HG03060 (cell line): ENCODE measurements around the gene ACOX3.
A peak's percentile ranks its signal among the peaks of the same experiment; 100 is the strongest.
"Not testable (repeated sequence)": the region's sequence is repeated elsewhere in the genome, so short reads cannot be mapped to it uniquely, and the experiment has no call there.

Experiments used
- ATAC-seq: cut with Tn5 transposase; IDR thresholded peaks from one replicate; pipeline ENCODE4 v1.9.1; 2021; ENCODE audit warnings: low read depth, moderate number of reproducible peaks; ENCODE audit not compliant: unreplicated experiment

Gene ACOX3

DNA sequence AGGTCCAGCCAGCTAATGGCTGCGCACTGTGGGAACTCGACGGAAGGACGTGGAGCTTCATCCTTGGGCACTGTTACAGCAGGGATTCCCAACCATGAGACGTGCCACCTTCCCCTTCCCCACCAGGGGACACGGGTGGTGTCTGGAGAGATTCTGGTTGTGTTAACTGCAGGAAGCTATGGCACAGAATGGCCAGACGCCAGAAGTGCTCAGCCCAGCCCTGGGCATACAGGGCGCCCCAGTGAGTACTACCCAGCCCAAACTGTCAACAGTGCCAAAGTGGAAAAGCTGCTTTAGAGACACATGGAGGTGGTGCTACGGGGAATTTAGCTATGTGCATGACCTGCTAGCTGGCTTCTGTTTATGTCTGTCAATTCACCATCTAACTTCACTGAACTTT lies 32.8 kb downstream of the ACOX3 start:
- no peak for ATAC-seq

DNA sequence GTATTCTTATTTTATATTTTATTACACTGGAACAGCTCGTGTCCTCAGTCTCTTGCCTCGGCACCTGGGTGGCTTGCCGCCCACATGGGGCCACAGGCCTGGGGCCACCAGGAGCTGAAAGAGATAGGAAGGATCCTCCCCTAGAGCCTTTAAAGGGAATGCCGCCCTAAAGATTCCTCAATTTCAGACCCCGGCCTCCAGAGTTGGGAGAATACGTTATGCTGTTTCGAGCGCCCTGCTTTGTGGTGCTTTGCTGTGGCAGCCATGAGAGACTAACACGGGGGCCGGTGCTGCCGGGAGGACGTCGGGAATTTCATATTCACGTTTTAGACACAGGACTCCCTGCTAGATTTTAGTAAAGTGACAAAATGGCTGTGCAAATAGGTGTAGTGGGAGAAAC lies 33.2 kb downstream of the ACOX3 start:
- ATAC-seq, result no peak

DNA sequence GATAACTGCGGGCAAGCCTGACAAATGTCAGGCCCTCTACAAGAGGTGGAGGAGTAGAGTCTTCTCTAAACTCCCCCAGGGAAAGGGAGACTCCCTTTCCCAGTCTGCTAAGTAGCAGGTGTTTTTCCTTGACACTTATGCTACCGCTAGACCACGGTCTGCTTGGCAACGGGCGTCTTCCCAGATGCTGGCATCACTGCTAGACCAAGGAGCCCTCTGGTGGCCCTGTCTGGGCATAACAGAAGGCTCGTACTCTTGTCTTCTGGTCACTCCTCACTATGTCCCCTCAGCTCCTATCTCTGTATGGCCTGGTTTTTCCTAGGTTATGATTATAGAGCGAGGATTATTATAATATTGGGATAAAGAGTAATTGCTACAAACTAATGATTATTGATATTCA lies 33.6 kb downstream of the ACOX3 start:
- not testable (repeated sequence) for ATAC-seq

DNA sequence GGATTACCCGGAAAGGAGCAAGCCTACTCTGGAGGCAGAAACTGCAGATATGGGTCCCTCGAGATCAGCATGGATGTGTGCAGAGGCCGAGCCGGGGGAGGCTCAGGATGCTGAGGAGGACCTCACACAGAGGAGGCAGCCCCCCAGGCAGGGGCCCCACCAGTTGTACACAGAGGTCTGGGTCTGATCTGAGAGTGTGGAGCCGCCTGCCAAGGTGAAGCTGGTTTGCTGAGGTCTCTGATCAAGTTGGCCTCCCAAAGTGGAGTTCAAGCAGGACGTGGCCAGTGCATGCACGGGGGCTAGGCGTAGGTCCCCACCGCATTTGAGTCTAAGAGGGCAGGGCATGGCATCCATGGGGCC lies 35.0 kb downstream of the ACOX3 start:
- no peak for ATAC-seq

DNA sequence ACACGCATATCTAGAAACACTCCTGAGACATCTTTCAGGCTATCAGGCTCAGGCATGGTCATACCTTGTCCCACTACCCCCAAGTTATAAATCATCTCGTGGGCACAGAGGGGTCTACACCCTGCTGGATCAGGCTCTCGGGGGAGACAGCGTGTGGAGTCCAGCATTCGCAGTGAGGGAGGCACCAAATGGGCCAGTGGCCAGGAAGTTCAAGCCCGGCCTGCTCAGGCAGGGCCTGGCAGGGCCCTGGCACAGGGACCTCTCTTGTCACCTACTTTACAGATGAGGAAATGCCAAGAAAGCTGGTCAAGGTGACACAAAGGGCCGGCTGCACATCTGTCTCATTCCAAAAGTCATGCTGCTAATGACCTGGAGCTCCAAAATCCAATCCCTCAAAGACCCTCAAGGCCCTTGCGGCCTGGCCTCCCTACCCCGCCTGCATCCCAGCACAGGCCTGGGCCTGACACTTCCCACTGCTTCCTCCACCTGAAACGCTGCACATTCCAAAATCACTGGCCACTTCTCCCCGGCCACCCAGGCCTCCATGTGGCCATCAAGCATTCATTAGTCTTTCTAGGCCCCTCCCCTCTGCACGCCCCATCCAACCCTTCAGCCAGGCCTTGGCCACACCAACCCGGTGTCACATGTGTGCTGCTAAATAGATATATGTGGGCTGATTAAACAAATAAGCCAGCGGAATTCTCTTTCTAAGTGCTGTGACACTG lies 35.6 kb downstream of the ACOX3 start:
- no peak for ATAC-seq

DNA sequence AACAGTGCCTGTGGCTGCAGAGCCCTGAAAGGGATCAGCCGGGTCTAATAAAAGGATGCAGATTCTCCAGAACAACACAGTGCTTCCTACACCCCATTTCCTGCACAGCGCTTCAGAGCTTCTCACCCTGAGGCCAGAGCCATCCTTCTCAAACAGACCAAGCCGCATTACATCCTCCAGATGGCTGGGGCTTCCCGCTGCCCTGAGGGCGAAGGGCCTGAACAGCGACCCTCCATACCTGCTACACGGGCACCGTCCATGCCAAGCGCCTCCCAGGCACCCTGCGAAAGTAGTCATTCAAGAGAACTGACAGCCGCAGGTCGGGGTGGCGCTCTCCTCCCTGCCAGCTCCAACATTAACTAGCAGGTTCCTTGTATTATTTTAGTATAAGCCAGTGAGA lies 36.5 kb downstream of the ACOX3 start:
- ATAC-seq, result no peak

DNA sequence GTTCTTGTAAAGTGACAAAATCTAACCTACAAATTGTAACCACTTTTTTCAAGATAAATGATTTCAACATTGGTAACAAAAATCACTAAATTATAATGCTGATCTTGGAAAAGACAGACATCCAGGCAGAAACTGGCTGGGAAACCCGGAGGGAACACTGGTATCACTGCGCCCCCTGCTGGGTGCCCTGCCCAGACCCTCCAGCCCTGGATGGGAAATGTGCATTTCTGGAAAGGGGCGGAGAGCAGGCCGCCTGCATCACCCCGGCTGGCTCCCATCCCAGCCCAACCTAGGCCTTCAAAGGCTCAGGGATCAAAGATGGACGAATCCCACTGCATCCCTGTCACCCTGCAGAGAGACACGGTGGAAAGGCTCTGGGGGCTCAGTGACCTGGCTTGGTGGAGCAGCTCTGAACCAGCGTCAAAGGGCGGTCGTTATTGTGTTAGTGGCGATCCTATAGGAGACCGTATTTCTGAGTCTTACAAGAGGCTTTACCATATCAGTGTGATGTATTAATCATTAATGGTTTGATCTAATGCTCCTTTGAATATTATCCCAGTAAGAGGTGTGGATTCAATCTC lies 37.3 kb downstream of the ACOX3 start:
- ATAC-seq, result no peak

DNA sequence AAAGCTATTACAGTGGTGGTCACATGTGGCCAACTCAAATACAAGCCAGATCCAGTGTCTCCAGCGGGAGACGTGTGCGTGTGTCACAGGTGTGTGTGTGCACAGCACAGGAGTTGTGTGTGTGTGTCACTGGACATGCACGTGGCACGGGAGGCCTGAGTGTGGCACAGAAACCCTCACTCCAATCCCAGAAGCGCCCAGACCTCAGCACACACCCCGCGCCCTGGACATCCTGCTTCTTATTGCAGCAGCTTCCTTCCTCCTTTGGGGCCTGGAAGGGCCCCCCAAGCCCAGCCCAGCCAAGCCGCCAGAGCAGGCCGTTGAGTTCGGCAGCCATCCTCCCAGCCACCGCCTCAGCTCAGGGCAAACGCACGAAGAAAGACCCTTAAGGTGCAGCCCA lies 37.9 kb downstream of the ACOX3 start:
- no peak for ATAC-seq

DNA sequence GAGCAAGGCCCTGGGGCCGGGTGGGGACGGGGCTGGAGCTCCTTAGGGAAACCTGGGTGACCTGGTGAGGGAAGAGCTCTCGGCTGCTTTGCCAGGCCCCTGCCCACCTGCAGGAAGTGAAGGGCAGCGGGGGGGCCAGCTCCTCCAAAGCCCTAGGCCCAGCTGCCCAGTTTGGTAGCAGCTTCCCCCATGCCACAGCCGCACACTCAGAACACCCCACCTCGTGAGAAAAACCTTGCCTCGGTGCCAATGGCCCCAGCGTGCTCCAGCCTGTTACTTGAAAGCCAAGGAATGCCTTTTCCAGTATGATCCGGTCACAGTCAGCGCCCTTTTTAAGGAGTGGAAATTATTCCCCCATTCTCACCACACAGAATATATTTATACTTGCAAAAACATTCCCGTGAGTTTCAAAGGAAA lies 38.3 kb downstream of the ACOX3 start:
- ATAC-seq, result no peak

DNA sequence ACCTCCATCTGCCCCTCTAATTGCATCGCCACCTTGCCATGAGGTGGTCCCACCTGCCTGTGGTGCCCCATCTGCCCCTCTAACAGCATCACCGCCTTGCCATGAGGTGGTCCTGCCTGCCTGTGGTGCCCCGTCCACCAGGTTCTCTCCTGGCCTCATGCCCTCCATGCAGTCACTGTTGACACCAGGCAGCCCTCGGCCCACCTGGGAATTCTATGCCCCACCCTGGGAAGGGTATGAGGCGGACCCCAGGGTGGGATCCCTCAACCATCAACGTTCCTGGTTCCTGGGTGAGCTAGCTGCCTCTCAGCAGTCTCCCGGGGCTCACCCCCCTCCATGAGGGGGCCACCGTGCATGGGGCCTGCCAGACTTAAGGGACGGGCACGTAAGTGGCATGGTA lies 38.9 kb downstream of the ACOX3 start:
- no peak for ATAC-seq

DNA sequence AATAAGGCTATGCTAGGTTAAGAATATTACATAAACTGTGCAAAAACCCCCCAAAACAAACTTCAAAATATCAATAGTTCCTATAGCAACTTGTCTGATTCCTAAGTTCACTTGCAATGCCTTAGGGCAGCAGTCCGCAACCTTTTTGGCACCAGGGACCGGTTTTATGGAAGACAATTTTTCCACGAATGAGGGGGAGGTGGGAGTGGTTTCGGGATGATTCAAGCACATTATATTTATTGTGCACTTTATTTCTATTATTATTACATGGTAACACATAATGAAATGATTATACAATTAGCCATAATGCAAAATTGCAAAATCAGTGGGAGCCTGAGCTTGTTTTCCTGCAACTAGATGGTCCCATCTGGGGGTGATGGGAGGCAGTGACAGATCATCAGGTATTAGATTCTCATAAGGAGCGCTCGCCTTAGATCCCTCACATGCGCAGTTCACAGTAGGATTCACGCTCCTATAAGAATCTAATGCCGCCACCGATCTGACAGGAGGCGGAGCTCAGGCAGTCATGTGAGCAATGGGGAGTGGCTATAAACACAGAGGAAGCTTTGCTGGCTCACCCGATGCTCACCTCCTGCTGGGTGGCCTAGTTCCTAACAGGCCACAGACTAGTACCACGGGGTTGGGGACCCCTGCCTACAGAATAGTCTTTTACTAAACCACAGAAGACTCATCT lies 39.7 kb downstream of the ACOX3 start:
- no peak for ATAC-seq

DNA sequence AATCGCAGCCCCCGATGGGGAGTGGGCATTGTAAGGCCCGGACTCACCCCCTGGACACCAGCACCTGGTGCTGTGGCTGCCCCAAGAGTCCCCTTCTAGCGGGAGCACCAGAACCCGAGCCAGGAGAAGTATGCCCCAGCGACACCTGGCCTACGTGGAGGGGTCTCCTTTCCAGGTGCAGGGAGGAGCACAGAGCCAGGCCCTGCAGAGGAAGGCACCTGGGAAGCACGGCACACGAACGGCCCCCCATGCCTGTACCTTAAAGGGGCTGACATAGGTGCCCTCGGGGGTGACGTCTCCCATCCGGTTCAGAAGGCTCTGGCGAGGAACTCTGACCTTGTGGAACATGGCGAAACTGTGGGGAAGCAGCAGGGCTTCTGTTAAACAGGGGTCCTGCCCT lies 41.2 kb downstream of the ACOX3 start:
- no peak for ATAC-seq

DNA sequence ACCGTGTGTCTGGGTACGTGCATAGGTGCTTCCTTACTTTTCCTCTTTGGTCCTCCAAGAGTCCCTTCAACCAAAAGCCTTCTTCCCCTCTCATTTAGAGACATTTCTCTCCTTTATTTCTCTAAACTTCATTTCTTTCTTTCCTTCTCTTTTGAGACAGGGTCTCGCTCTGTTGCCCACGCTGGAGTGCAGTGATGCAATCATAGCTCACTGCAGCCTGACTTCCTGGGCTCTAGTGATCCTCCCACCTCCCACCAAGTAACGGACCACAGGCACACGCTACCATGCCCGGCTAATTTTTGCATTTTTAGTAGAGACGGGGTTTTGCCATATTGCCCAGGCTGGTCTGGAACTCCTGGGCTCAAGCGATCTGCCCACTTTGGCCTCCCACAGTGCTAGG lies 42.2 kb downstream of the ACOX3 start:
- no peak for ATAC-seq

DNA sequence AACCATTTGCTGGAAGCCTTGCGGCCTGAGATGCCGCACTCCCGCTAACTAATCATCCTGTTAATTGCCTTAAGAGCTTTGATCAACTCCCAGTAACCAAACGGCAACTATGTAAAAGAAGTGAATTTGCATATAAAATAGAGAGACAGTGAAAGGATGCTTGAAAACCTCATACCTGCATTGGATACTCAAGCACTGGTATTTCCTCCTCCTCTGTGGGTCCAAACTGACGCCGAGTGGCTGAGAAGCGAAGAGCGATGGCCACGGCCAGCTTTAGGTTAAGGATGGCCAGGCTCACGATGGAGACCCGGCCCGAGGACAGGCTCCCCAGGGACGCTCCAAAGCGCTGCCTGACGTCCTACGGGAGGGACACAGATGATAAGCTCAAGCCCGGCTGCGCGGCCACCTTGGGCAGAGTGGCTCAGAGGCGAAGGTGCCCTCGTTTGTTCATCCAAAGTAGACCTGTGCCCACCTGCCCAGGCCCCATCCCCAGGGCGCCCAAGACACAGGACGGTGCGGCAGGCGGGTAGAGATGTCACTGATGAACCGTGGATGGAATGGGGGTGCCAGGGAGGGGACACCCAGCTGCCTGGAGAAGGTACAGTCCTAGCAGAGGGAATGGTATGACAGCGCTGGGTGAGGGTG lies 43.6 kb downstream of the ACOX3 start:
- no peak for ATAC-seq

DNA sequence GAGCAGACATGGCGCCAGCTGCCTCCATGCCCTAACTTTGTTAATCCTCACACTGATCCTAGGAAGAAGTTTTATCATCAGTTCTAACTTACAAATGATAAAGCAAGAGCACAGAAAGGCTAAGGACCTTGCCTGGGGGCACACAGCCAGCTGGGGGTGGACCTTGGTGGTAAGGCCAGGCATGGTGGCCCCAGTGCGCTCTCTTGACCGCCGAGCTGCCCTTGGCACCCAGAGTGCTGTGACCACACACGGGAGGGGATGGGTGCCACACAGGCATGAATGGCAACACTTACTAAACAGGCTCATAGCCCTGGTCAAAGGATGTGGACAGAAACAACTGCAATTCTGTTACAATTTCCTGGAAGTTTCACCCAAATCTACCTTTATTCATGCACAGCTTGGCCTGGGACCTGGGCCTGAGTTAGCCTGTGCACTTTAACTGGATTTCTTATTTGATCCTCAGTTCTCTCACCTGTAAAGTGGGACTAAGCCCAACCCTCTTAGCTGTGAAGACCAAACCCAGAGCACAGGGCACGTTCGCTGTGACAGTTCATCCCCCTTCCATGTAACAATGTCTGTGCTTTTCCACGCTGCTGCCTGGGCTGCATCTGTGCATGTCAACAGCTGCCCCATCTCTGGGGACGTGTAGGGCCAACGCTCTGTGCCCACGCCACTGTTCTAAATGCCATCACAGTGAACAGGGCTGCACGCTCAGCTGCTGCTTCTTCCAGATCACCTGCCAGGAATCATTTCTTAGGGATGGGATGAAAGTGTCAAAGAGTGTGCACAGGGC lies 44.8 kb downstream of the ACOX3 start:
- no peak for ATAC-seq

DNA sequence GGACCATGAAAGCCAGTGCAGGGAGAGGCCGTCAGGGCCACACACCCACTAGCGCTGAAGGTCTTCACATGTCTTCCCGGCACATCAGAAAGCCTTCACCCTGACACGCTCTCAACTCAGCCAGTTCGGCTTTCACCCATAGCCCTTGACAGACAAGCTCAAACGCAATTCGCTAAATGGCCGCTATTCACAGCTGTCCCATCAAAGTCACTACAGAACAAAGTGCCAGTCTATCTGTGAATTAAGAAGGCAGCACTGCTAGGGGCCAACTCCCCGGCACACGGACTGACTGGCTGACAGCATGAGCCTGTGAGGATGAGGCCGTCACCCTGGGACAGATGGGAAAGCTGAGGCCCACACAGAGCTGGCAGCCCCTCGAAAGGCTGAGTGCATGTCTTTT lies 45.7 kb downstream of the ACOX3 start:
- ATAC-seq, result no peak

DNA sequence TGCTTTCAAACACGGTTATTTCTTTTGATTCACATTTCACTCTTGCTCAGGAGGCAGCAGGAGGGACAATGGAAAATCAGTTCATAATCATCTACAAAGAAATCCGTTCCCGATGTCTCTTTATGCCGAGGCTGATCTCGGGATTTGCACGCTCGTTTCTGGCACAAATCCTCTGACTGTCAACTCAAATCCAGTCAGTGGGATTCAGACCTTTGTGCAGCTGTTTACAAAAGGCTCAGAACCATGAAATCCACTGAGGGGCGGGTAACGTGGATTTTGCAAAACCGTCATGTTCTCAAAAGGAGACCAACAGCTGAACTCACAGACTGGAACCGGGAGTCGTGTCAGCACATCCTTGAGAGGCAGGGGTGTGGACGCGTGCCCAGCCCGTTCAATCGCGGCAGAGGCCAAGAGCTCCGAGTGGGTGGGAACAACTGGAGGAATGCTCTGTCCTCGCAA lies 46.4 kb downstream of the ACOX3 start:
- ATAC-seq, result no peak

DNA sequence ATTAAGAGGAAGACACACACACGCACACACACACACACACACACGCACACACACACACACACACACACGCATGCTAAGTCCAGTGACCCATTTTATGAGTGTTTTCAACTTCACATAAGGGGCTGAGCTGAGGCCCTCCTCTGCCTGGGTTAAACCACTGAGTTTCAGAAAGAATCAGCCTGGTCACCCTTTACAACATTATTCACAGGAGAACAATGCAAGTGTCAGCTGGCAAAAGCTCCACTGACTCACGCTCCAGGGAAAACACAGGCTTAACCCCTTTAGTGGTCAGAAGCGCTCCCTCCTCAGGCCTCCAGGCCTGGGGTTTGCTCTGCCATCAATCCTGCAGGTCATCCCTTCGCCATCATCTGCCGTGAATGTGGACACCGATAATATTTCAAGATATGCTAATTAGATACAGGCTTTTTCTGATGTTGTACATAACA lies 46.9 kb downstream of the ACOX3 start:
- no peak for ATAC-seq

DNA sequence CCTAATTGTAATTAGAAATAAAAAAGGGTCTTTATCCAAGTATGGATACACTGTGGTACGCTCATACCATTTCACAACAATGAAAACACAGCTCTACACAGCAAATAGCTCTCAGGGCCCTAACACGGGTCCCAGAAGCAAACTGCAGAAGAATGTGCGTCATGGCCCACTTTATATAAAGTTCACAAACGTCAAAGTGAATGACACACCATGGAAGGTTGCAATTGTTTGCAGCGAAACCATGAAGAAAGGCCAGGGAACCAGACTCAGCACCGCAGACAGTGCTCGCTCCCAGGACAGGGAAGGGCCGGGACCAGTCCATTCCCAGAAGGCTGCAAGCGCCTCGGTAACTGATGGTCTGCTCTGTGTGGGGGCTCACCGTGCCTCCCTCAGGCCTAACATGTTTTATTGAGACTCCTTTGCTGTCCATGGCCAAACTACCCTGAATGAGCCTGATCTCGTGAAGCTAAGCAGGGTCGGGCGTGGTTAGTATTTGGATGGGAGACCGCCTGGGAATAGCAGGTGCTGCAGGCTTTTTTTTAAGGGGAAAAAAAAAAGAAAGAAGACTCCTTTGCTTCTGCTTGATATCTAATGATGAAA lies 47.8 kb downstream of the ACOX3 start:
- ATAC-seq, result no peak

DNA sequence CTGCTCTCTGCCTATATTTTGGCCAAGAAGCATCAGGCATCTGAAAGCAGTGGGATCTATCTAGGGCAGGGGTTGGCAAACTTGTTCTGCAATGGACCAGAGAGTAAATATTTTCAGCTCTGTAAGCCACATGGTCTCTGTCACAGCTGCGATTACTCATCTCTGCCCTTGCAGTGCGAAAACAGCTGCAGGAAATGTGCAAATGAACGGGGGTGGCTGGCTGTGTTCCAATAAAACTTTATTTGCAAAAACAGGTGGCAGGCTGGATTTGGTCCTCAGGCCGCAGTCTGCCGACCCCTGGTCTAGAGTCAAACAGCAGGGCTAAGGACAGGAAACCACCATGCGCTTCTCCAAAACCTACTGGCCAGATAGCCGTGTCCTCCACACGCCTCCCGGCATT lies 48.6 kb downstream of the ACOX3 start:
- peak; percentile 78 for ATAC-seq
